GM23338 (cell line): Measurements from ENCODE around the gene CARD6. TPM values are rescaled to one million over a fixed set of nuclear protein-coding genes. Genes with fewer than 3 reads are reported as not detected.
A peak's percentile ranks its signal among the peaks of the same experiment; 100 is the strongest.

Experiments used
- ATAC-seq: fragments of 200-7000 bp; cut with Tn5 transposase; 3 replicates; pipeline ENCODE4 v1.9.1; 2020
- DNase-seq: peaks from one replicate; pipeline ENCODE4 v3.0.0-alpha.2; 2015; ENCODE audit warnings: low spot score
- H2AFZ ChIP-seq: fragments of 200-600 bp; sonication (generic); 2 replicates; pipeline ENCODE4 v1.8.0; 2016; ENCODE audit warnings: antibody characterized with exemption, mild to moderate bottlenecking, moderate library complexity
- H3F3A ChIP-seq: fragments of 200-600 bp; sonication (generic); replicated peaks from 2 replicates; pipeline ENCODE4 v1.8.0; 2017; ENCODE audit warnings: antibody characterized with exemption, mixed run types, low read depth
- H3K27ac ChIP-seq: fragments of 200-600 bp; sonication (generic); 2 replicates; pipeline ENCODE4 v1.6.1; 2016; ENCODE audit warnings: low read depth
- H3K27me3 ChIP-seq: fragments of 200-600 bp; sonication (generic); 2 replicates; pipeline ENCODE4 v1.8.0; 2016; ENCODE audit warnings: mild to moderate bottlenecking, mixed run types, moderate library complexity; ENCODE audit not compliant: insufficient read depth
- H3K36me3 ChIP-seq: fragments of 200-600 bp; sonication (generic); 2 replicates; pipeline ENCODE4 v1.8.0; 2016; ENCODE audit warnings: mild to moderate bottlenecking; ENCODE audit not compliant: insufficient read depth
- H3K4me1 ChIP-seq: fragments of 200-600 bp; sonication (generic); 2 replicates; pipeline ENCODE4 v1.8.0; 2016; ENCODE audit warnings: mild to moderate bottlenecking, moderate library complexity; ENCODE audit not compliant: insufficient read depth
- H3K4me2 ChIP-seq: fragments of 200-600 bp; sonication (generic); 2 replicates; pipeline ENCODE4 v1.7.1; 2017; ENCODE audit warnings: mixed run types
- H3K4me3 ChIP-seq: fragments of 200-600 bp; sonication (generic); 2 replicates; pipeline ENCODE4 v1.6.1; 2016; ENCODE audit warnings: mixed run types
- H3K79me2 ChIP-seq: fragments of 200-600 bp; sonication (generic); replicated peaks from 2 replicates; pipeline ENCODE4 v1.8.0; 2017; ENCODE audit warnings: mild to moderate bottlenecking; ENCODE audit not compliant: insufficient read depth
- H3K9me2 ChIP-seq: fragments of 200-600 bp; sonication (generic); 2 replicates; pipeline ENCODE4 v1.8.0; 2017; ENCODE audit not compliant: insufficient read depth
- H4K20me1 ChIP-seq: fragments of 200-600 bp; sonication (generic); replicated peaks from 2 replicates; pipeline ENCODE4 v1.8.0; 2017; ENCODE audit warnings: mild to moderate bottlenecking; ENCODE audit not compliant: insufficient read depth
- H3K27ac Mint-ChIP-seq: 2 replicates; pipeline ENCODE4 v1.8.0; 2020; ENCODE audit warnings: inconsistent platforms, mild to moderate bottlenecking, moderate library complexity, mixed read lengths
- H3K27me3 Mint-ChIP-seq: 3 replicates; pipeline ENCODE4 v1.8.0; 2022; ENCODE audit warnings: low read depth, mild to moderate bottlenecking, moderate library complexity, mixed read lengths, inconsistent platforms; ENCODE audit not compliant: insufficient read depth, poor library complexity
- H3K36me3 Mint-ChIP-seq: 3 replicates; pipeline ENCODE4 v1.8.0; 2021; ENCODE audit warnings: low read depth, mild to moderate bottlenecking, inconsistent platforms, moderate library complexity, mixed read lengths
- H3K4me1 Mint-ChIP-seq: 3 replicates; pipeline ENCODE4 v1.8.0; 2020; ENCODE audit warnings: mild to moderate bottlenecking, inconsistent platforms, mixed read lengths
- H3K4me3 Mint-ChIP-seq: 3 replicates; pipeline ENCODE4 v1.8.0; 2021; ENCODE audit warnings: moderate library complexity, mild to moderate bottlenecking, inconsistent platforms, mixed read lengths
- H3K9me3 Mint-ChIP-seq: 3 replicates; pipeline ENCODE4 v1.8.0; 2020; ENCODE audit warnings: moderate library complexity, mild to moderate bottlenecking, inconsistent platforms, mixed read lengths
- CREB1 ChIP-seq: fragments of 250-450 bp; sonication (Bioruptor Pico); IDR thresholded peaks from 2 replicates; pipeline ENCODE4 v1.5.0; 2020; ENCODE audit warnings: low read depth, mild to moderate bottlenecking, moderate library complexity
- CTCF ChIP-seq, 2 experiments: fragments of 200-600 bp in 1 of 2; sonication (generic) in 1 of 2; conservative IDR thresholded peaks; 2 replicates each; pipeline versions ENCODE4 v1.5.1 to v1.6.1; 2016 to 2017; ENCODE audit warnings: antibody characterized with exemption in 2 of 2, low read depth in 2 of 2, mild to moderate bottlenecking in 2 of 2, moderate library complexity in 1 of 2
- EZH2 ChIP-seq: fragments of 200-600 bp; sonication (generic); IDR thresholded peaks from one replicate; pipeline ENCODE4 v1.8.0; 2017; ENCODE audit warnings: antibody characterized with exemption, mild to moderate bottlenecking, low read depth; ENCODE audit not compliant: unreplicated experiment
- EZH2phosphoT487 ChIP-seq: fragments of 200-600 bp; sonication (generic); IDR thresholded peaks from one replicate; pipeline ENCODE4 v1.8.1; 2018; ENCODE audit warnings: antibody characterized with exemption; ENCODE audit not compliant: unreplicated experiment
- JUNB ChIP-seq: IDR thresholded peaks from one replicate; pipeline ENCODE4 v1.6.1; 2016; ENCODE audit warnings: antibody characterized with exemption; ENCODE audit not compliant: unreplicated experiment
- NANOG ChIP-seq: IDR thresholded peaks from 2 replicates; pipeline ENCODE4 v1.6.1; 2016; ENCODE audit warnings: antibody characterized with exemption, borderline replicate concordance
- POLR2AphosphoS5 ChIP-seq: IDR thresholded peaks from 2 replicates; pipeline ENCODE4 v1.6.1; 2016; ENCODE audit warnings: antibody characterized with exemption, low read depth
- REST ChIP-seq: IDR thresholded peaks from one replicate; pipeline ENCODE4 v1.6.1; 2018; ENCODE audit warnings: antibody characterized with exemption; ENCODE audit not compliant: unreplicated experiment
- STAT1 ChIP-seq: IDR thresholded peaks from one replicate; pipeline ENCODE4 v1.6.1; 2016; ENCODE audit warnings: antibody characterized with exemption; ENCODE audit not compliant: unreplicated experiment
- ZNF114 ChIP-seq: fragments of 250-450 bp; sonication (Bioruptor Pico); IDR thresholded peaks from 2 replicates; pipeline ENCODE4 v1.5.0; 2020; ENCODE audit warnings: mild to moderate bottlenecking, moderate library complexity
- ZNF331 ChIP-seq: fragments of 250-450 bp; sonication (Bioruptor Pico); IDR thresholded peaks from 2 replicates; pipeline ENCODE4 v1.5.0; 2020; ENCODE audit warnings: low read depth, mild to moderate bottlenecking, moderate library complexity
- ZNF462 ChIP-seq: fragments of 250-450 bp; sonication (Bioruptor Pico); IDR thresholded peaks from 2 replicates; pipeline ENCODE4 v1.5.0; 2020; ENCODE audit warnings: mild to moderate bottlenecking, moderate library complexity
- polyA plus RNA-seq: library from polyadenylated mRNA; unstranded; fragments of >200 nt; fragmentation: Nextera tagmentation; extraction: Ambion mirVana; gene quantifications from 2 replicates; pipeline ENCODE4 v1.2.1, GENCODE V29; 2016
- total RNA-seq: library from RNA; depleted of rRNA; stranded (reverse); fragments of >200 nt; shearing (Covaris generic); gene quantifications from 2 replicates; pipeline ENCODE4 v1.2.3, GENCODE V29; 2014
- TF ChIP-seq, protein P1 (sequence below): IDR thresholded peaks from 2 replicates; pipeline ENCODE4 v1.6.1; 2016; ENCODE audit warnings: antibody characterized with exemption

CARD6 gene
- total and polyA plus RNA-seq, 2 experiments from 2014 or later, result 0.32 to 0.45 TPM

DNA sequence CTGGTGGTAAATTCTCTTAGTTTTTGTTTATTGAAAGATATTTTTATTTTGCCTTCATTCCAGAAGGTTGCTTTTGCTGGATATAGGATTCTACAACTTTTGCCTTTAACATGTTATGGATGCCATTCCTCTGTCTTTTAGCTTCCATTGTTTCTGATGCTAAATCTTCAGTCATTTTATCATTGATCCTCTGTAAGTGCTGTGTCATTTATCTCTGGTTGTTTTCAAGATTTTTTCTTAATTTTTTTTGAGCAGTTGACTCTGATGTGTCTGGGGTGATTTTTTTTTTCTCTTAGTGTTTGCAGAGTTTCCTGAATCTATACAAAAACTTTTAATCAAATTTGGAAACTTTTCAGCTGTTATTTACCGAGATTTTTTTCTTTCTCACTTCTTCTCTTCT is 6.4 kb downstream of the CARD6 start:
- TF ChIP-seq POLR2AphosphoS5, result no peak
- no peak for TF ChIP-seq REST
- no peak for TF ChIP-seq ZNF331
- no peak for TF ChIP-seq JUNB
- no peak for TF ChIP-seq STAT1
- no peak for TF ChIP-seq CREB1 (CRISPR knock-in tag)
- TF ChIP-seq NANOG, result no peak
- TF ChIP-seq ZNF462 (CRISPR knock-in tag), result no peak
- no peak for TF ChIP-seq EZH2
- no peak for TF ChIP-seq CTCF (conservative IDR thresholded peaks at IDR 0.05; ENCODE audit: low read depth in 2 of 2)
- TF ChIP-seq, protein P1, sequence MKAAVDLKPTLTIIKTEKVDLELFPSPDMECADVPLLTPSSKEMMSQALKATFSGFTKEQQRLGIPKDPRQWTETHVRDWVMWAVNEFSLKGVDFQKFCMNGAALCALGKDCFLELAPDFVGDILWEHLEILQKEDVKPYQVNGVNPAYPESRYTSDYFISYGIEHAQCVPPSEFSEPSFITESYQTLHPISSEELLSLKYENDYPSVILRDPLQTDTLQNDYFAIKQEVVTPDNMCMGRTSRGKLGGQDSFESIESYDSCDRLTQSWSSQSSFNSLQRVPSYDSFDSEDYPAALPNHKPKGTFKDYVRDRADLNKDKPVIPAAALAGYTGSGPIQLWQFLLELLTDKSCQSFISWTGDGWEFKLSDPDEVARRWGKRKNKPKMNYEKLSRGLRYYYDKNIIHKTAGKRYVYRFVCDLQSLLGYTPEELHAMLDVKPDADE, result no peak
- no peak for TF ChIP-seq ZNF114 (CRISPR knock-in tag)
- no peak for TF ChIP-seq EZH2phosphoT487
- H3K9me3 Mint-ChIP-seq, result no peaks in the 10 kb centered on the region

More for the DNA sequence above, 6.4 kb downstream of the CARD6 start:
- Histone ChIP-seq H4K20me1 (no peaks in the 10 kb centered on the region), H3K4me1 (peaks cover 7% of the 10 kb centered on the region; the same call in 1 of the 2 replicates), H3K27ac (no peak overlapping the region), H3K79me2 (no peaks in the 10 kb centered on the region), H3F3A (no peaks in the 10 kb centered on the region), H3K4me3 (no peak overlapping the region), H3K9me2 (no peaks in the 10 kb centered on the region), H3K4me2 (no peak overlapping the region), H3K36me3 (no peaks in the 10 kb centered on the region), H2AFZ (0 out of 2 replicates have a peak overlapping the region, but pooled peaks have one; percentile 1), H3K27me3 (no peaks in the 10 kb centered on the region)
- Mint-ChIP-seq H3K27ac (peak overlapping the region; percentile 90), H3K27me3 (no peaks in the 10 kb centered on the region), H3K4me3 (no peak overlapping the region), H3K4me1 (peaks cover 3% of the 10 kb centered on the region; the same call in 1 of the 3 replicates), H3K36me3 (no peaks in the 10 kb centered on the region)
- ATAC-seq (no peak), DNase-seq (no peak)
